HK-2 (cell line): ENCODE data around the gene TAS2R46.
"Not testable (repeated sequence)": the region's sequence is repeated elsewhere in the genome, so short reads cannot be mapped to it uniquely, and the experiment has no call there.

ENCODE experiments used
- DNase-seq: peaks from one replicate; pipeline ENCODE4 v3.0.0-alpha.2; 2018; ENCODE audit not compliant: unreplicated experiment

Gene TAS2R46, protein sequence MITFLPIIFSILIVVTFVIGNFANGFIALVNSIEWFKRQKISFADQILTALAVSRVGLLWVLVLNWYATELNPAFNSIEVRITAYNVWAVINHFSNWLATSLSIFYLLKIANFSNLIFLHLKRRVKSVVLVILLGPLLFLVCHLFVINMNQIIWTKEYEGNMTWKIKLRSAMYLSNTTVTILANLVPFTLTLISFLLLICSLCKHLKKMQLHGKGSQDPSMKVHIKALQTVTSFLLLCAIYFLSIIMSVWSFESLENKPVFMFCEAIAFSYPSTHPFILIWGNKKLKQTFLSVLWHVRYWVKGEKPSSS

GRCh38 chr12:11062194-11062593, at the start of gene TAS2R46:
TSS of gene TAS2R46 (minus strand) at chr12:11062294. CDS start at chr12:11062294, 0 bp downstream.
- not testable (repeated sequence) for DNase-seq

GRCh38 chr12:11111213-11111612, 49.1 kb upstream of the TAS2R46 start:
- not testable (repeated sequence) for DNase-seq

DNA sequence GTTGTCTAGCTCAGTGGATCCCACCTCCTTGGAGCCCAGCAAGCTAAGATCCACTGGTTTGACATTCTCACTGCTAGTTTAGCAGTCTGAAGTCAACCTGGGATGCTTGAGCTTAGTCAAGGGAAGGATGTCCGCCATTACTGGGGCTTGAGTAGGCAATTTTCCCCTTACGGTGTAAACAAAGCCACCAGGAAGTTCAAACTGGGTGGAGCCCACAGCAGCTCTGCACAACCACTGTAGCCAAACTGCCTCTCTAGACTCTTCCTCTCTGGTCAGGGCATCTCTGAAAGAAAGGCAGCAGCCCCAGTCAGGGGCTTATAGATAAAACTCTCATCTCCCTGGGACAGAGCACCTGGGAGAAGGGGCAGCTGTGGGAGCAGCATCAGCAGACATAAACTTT, 46.8 kb upstream of the TAS2R46 start:
- no peak for DNase-seq

- no peak for DNase-seq
Measured at GRCh38 chr12:11107719-11108118, 45.6 kb upstream of the TAS2R46 start.

GRCh38 chr12:11106288-11106687, 44.2 kb upstream of the TAS2R46 start:
- no peak for DNase-seq

- DNase-seq: no peak
Measured at GRCh38 chr12:11105546-11105945, 43.5 kb upstream of the TAS2R46 start.

DNA sequence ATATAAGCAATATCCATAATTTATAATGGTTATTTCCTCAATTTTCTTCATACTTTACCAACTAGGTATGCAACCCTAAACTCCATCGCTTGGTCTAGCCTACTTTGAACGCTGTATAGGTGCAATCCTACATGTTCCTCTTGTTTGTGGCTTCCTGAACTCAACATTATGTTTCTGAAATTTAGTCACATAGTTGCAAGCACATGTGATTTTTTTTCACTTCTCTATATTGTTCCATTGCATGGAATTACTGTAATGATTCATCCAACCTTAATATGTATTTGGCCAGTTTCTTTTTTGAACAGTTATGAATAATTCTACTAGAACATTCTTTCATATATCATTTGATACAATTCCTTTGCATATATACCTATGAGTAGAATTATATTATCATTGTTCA, 32.8 kb upstream of the TAS2R46 start:
- DNase-seq: not testable (repeated sequence)

DNA sequence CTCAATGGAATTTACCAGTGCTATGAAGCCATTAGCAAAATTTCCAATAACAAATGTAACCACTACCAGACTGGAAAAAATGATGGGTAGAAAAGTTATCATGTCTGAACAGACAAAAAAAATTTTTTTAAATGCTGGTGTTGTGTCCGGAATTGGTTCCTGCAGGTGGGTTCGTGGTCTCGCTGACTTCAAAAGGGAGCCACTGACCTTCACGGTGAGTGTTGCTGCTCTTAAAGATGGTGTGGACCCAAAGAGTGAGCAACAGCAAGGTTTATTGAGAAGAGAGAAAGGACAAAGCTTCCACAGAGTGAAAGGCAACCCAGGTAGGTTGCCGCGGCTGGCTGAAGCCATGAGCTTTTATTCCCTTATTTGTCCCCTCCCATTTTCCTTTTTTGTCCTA, 30.0 kb upstream of the TAS2R46 start, which contains the start of gene TAS2R43:
TSS of gene TAS2R43 (minus strand) at position 186 of the 400 bp plus-strand sequence. CDS start at position 102, 84 bp downstream.
- DNase-seq: no peak

DNA sequence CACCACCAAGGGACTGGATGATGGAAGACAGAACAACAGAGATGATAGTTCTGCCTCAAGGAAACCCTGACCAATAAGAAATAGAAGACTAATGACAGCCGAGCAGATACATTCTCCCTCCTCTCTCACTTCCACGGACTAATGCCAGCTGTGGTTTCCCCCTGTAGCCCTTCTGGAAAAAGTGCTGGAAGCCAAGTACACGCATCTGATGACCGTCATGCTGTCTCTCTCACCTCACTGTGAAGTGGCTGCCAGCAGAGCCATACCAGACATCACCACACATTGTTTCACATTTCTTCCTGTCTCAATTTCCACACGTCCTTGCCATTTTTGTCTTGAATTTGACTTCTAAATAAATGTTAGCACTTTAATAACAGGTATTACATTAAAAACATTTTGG, 27.2 kb upstream of the TAS2R46 start:
- DNase-seq: no peak

- no peak for DNase-seq
Measured at GRCh38 chr12:11085419-11085818, 23.3 kb upstream of the TAS2R46 start.

DNA sequence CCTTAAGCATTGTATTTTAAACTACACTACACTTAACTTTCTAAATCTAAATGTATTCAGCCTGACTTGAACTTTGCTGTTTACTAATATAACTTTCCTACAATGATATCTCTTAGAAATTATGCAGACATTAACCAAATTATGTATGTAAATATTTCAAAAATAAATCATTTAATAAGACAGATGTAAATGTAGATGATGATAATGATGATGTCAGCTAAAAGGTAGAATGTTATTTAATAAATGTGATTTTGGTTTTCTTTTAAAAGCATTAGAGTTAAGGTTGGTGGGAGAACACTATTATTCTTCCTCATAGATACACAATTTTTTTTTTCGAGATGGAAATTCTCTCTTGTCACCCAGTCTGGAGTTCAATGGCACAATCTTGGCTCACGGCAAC, 19.9 kb upstream of the TAS2R46 start:
- DNase-seq: no peak

DNA sequence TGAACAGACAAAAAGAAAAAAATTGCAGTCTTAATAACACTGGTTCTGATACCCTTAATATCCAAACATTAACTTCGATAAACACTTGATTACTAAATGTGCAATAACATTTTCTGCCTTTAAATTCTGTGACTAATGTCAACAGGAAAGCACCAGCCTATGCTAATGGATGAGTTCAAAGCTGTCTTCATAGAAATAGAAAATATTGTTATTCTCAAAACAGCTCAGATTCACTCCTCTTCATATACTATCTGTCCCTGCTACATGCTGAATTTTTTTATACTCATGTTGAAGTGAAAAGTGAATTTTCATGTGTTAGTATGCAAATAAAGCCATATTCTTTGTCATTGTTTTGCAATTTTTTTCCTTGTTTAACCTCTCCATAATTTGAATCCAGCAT, 16.2 kb upstream of the TAS2R46 start:
- no peak for DNase-seq

DNA sequence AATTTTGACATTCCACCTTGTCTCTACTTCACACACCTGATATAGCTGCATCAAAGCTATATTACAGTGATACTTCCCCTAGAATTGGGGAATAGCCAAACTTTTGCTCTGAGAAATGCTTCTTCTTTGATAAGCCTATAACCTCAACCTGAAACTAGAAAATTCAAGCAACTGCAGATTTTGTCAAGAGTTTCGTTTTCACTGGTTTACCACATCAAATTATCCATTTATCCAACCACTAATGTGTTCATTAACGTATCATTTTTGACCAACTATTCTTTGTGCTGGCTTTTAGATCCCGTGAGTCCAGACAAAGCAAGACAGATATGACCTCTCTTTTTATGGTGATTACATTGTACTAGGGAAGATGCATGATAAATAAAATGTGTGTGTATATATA, 13.5 kb upstream of the TAS2R46 start:
- DNase-seq: no peak

- DNase-seq: no peak
Measured at GRCh38 chr12:11071414-11071813, 9.3 kb upstream of the TAS2R46 start.

- DNase-seq: no peak
Measured at GRCh38 chr12:11070999-11071398, 8.9 kb upstream of the TAS2R46 start.

DNA sequence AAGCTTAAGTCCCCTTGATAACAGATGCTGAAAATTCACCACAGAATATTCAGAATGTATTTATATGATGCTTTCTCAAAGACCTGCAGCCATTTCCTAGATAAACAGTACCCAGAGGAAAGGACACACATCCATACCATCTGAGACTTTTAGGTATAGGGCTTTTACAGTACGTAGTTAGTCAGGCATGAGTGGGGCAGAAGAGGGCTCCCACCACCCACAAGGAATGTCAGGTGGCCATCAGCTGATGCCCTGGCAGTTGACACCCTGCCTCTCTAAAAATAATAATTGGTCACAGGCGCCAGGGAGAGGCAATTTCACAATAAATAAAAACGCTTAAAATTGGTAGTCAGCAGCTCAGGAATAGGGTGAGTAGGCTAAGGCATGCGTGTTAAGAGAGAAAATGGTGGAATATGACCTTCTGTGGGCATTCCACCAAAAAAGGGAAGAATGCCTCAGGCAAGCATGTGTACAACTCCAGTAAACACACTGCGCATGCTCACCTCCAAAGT, 7.8 kb upstream of the TAS2R46 start:
- no peak for DNase-seq

- no peak for DNase-seq
Measured at GRCh38 chr12:11067514-11067913, 5.4 kb upstream of the TAS2R46 start.

DNA sequence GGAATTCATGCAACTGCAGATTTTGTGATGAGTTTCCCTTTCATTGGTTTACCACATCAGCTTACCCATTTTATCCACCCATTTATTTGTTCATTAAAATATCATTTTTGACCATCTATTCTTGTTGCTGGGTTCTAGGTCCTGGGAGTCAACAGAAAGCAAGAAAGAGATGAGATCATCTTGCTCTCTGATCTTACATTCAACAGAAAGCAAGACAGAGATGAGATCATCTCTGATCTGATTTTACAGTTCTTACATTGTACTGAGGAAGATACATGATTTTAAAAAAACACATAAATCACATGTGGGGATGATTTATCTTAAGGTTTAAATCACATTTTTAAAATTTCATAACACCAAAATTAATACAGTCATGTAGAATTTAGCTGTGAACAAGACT, 2.3 kb downstream of the TAS2R46 start:
- DNase-seq: no peak

GRCh38 chr12:11059041-11059440, 3.1 kb downstream of the TAS2R46 start:
- no peak for DNase-seq

DNA sequence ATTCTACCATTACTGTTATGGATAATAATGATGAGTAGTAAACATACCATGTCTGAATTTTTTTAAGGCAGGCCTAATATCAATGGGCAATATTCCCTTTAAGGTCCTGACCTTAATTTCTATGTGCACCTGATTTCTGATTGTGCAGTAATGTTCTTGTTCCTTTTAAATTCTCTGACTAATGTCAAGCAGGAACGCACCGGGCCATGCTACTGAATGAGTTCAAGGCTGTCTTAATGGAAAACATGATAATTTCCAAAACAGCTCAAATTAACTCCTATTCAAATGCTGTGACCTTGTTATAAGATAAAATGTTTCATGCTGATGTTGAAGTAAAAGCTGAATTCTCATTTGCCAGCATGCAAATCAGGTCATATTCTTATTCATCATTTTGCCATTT, 6.8 kb downstream of the TAS2R46 start:
- no peak for DNase-seq

- DNase-seq: not testable (repeated sequence)
Measured at GRCh38 chr12:11049806-11050531, 12.1 kb downstream of the TAS2R46 start.

GRCh38 chr12:11041366-11041765, 20.7 kb downstream of the TAS2R46 start:
- DNase-seq: not testable (repeated sequence)

GRCh38 chr12:11040162-11040561, 21.9 kb downstream of the TAS2R46 start:
- DNase-seq: no peak
